Measurements from ENCODE around the gene DNAJB13.

Gene DNAJB13

GRCh38 chr11:73961321-73961720 lies 10.5 kb downstream of the DNAJB13 start:
- no peak overlapping the region for H3K4me3 ChIP-seq (ENCODE audit: low read depth, low read length)
- DNase-seq (ENCODE audit: low read depth), result no peak
- no peak for TF ChIP-seq CTCF (IDR thresholded peaks at IDR 0.05; ENCODE audit: insufficient read depth, low read depth, low read length, missing control alignments)

GRCh38 chr11:73962101-73962705 lies 11.4 kb downstream of the DNAJB13 start:
- no peak for TF ChIP-seq CTCF (IDR thresholded peaks at IDR 0.05; ENCODE audit: insufficient read depth, low read depth, low read length, missing control alignments)
- H3K4me3 ChIP-seq (ENCODE audit: low read depth, low read length), result no peak overlapping the region
- DNase-seq (ENCODE audit: low read depth), result no peak

- DNase-seq (ENCODE audit: low read depth), result no peak
- TF ChIP-seq CTCF (IDR thresholded peaks at IDR 0.05; ENCODE audit: insufficient read depth, low read depth, low read length, missing control alignments), result no peak
- H3K4me3 ChIP-seq (ENCODE audit: low read depth, low read length), result no peak overlapping the region
Measured at GRCh38 chr11:73963861-73964260, 13.0 kb downstream of the DNAJB13 start.

- no peak for DNase-seq (ENCODE audit: low read depth)
- no peak overlapping the region for H3K4me3 ChIP-seq (ENCODE audit: low read depth, low read length)
- no peak for TF ChIP-seq CTCF (IDR thresholded peaks at IDR 0.05; ENCODE audit: insufficient read depth, low read depth, low read length, missing control alignments)
Measured at GRCh38 chr11:73965076-73965763, 14.4 kb downstream of the DNAJB13 start.

GRCh38 chr11:73965764-73966121 lies 14.9 kb downstream of the DNAJB13 start:
- no peak overlapping the region for H3K4me3 ChIP-seq (ENCODE audit: low read depth, low read length)
- TF ChIP-seq CTCF (IDR thresholded peaks at IDR 0.05; ENCODE audit: insufficient read depth, low read depth, low read length, missing control alignments), result no peak
- no peak for DNase-seq (ENCODE audit: low read depth)

DNA sequence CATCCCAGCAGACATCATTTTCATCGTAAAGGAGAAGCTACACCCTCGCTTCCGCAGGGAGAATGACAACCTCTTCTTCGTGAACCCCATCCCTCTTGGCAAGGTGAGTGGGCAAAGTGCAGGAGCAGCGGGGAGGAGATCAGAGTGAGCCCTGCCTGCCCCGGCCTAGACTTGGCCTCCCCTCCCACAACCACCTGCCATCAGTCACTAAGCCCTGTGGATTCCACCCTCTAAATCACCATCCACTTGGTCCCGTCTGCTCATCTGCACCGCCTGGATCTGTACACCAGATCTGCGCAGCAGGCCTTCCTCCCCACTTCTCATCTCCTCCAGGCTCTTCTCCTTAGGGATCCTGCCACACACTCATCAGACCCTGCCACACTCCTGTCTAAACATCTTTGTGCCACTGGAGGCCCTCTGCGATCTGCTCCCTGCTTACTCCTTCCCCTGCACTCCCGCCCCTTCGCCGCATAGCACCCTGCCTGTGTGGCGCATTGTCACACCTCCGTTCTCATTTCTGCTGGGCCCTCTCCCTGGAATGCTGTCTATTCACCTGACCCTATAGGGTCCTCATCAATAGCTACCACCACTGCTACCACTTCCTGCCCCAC lies 17.6 kb downstream of the DNAJB13 start:
- H3K4me3 ChIP-seq (ENCODE audit: low read depth, low read length), result no peak overlapping the region
- no peak for DNase-seq (ENCODE audit: low read depth)
- TF ChIP-seq CTCF (IDR thresholded peaks at IDR 0.05; ENCODE audit: insufficient read depth, low read depth, low read length, missing control alignments), result no peak
